Fibroblast of villous mesenchyme (primary cell): ENCODE measurements around the gene TMA7. TPM values are rescaled to one million over a fixed set of nuclear protein-coding genes. Genes with fewer than 3 reads are reported as not detected.

Experiments used
- DNase-seq: peaks from one replicate; pipeline ENCODE4 v3.0.0-alpha.2; 2010; ENCODE audit warnings: low read depth
- H3K4me3 ChIP-seq: 2 replicates; pipeline ENCODE4 v1.5.1; 2011; ENCODE audit warnings: low read depth, mild to moderate bottlenecking, low read length
- total RNA-seq: library from RNA; depleted of rRNA; stranded (reverse); fragments of >200 nt; gene quantifications from 2 replicates; pipeline ENCODE4 v1.2.3, GENCODE V29; 2012
- TF ChIP-seq, protein P1 (sequence below): IDR thresholded peaks from 2 replicates; pipeline ENCODE4 v1.5.1; 2012; ENCODE audit warnings: low read depth, mild to moderate bottlenecking, low read length; ENCODE audit not compliant: insufficient read depth

The TMA7 gene
- total RNA-seq, 1 donor: 216 TPM

DNA sequence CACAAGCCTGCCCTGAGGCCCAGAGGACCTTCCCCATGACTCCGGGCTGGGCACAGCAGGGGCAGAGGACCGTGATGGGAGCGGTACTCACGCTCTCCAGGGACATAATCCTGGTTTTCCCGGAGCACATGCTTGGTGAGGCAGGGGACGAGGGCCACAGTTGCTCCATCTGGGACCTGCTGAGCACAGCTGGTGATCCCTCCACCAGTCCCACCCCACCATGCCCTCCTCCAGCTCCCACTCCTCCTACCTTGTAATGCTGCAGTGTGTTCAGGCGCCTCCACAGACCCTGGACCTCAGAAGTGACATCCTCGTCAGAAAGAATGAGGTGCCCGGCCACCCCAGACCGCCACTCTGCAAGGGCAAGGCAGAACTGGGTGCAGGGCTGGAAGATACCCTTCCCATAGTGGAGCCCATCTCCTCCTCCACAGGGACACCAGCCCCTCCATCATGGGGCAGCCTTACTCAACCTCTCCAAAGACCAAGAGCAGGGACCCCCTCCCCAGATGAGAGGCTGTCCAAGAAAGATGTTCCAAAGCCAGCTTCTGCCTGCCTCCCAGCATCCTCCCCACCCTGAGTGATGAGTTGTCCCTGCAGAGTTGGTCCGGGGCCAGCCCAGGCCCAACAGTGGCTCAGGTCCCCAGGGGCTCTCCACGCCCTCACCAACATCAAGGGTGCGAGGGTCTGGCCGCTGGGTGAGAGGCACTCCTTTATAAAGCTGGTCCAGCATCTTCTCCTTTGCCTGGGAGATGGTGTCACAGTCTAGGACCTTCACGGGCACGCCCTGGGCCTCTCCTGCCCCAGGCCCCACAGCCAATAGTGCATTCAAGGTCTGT is 29.6 kb upstream of the TMA7 start:
- no peak for DNase-seq
- H3K4me3 ChIP-seq: no peak overlapping the region
- TF ChIP-seq, protein P1, sequence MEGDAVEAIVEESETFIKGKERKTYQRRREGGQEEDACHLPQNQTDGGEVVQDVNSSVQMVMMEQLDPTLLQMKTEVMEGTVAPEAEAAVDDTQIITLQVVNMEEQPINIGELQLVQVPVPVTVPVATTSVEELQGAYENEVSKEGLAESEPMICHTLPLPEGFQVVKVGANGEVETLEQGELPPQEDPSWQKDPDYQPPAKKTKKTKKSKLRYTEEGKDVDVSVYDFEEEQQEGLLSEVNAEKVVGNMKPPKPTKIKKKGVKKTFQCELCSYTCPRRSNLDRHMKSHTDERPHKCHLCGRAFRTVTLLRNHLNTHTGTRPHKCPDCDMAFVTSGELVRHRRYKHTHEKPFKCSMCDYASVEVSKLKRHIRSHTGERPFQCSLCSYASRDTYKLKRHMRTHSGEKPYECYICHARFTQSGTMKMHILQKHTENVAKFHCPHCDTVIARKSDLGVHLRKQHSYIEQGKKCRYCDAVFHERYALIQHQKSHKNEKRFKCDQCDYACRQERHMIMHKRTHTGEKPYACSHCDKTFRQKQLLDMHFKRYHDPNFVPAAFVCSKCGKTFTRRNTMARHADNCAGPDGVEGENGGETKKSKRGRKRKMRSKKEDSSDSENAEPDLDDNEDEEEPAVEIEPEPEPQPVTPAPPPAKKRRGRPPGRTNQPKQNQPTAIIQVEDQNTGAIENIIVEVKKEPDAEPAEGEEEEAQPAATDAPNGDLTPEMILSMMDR: no peak

DNA sequence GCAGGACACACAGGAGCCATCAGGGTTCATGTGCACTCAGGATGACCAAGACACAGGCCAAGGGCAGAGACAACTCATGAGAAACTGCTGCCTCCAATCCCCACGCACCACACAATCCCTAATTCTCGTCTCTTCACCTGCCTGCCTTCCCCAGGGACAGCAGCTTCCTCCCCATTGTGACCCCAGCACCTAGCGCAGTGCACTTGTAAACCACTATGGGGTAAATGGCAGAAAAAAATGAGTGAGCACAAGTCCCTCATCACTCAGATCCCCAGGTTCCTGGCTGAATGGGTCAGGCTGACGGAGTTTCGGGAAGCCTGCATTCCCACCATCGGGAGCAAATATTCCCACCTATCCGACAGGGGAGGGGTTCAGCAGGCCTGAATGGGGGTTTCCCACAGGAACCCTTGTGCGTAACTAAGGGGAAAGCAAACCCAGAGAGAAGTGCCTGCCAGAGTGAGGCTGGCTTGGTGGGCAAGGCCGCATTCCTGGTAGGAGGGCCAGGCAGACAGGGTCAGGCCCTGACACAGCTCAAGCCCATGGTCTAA is 28.9 kb upstream of the TMA7 start:
- TF ChIP-seq, protein P1: no peak
- no peak for DNase-seq
- no peak overlapping the region for H3K4me3 ChIP-seq

DNA sequence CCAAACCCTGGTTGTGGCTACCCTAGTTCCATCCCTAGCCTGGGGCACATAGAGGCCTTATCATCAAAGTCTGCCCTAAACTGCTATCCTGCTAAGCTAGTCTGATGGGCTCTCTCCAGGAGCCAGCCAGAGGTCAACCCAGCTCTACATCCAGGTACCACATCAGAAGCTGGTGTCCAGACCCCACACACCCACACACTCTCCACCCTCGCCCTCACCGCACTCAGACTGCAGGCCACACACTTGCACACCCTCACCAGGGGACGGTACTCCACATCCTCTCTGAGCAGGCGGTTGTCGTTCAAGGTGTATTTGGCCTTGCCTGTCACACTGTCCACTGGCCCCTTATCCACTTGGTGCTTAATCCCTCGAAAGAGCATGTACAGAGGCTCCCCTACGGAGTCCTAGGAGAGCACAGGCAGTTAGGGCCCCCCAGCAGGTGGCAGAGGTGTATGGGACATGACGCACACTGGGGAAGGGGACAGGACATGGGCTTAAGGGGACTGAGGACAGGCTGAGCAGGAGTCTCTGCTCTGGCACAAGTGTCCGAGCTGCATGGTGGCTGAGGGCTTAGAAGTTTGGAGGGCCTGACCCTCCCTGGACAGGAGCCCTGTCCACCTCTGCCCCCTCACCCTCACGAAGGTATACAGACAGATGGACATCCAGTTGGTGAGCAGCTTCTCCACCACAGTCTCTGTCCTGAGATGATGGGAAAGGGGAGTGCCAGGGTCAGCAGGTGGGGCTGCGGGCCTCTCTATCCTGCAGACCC is 28.3 kb upstream of the TMA7 start:
- no peak for DNase-seq
- H3K4me3 ChIP-seq: no peak overlapping the region
- TF ChIP-seq, protein P1: no peak

DNA sequence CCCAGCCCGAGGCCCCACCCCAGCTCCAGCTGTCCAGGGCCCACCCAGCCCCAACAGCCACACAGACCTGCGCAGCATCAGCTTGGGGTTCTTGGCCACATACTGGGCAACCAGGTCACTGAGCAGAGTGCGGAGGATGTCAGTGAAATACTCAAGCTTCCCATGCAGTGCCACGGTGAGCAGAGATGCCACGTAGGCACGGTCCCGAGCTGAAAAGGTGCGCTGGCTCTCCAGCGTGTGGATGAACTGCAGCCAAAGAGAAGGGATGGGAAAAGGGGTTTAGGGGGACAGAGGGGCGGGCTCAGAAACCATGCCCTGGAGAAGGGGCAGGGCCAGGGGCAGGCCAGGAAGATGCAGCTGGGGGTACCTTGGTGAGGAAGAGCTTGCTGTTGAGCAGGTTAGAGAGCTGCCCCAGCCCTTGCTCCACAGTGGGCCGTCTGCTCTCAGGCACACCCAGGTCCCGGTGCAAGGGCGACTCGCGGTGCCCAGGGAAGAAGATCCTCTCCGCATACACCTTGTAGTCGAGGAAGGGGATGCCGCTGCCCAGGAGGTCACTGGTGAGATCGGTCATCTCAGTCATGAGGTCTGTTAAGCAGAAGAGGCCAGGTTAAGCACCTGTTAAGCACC is 27.6 kb upstream of the TMA7 start:
- DNase-seq: no peak
- TF ChIP-seq, protein P1: no peak
- no peak overlapping the region for H3K4me3 ChIP-seq

DNA sequence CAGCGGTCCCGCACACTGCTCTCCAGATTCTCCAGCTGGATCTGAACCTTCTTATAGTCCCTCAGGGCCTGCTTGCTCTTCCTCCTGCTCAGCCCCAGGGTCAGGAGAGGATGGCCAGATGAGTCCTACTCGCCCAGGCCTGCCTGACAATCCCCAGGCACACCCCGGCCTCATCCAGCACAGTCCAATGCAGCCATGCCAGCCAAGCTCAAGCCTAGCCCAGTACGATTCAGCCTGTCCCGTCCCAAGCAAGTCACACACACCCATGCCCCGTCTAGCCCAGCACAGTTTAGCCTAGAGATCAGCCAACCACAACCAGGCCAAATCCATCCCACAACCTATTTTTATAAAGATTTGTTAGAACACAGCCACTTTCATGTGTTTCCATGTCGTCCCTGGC is 27.0 kb upstream of the TMA7 start:
- no peak for DNase-seq
- H3K4me3 ChIP-seq: no peak overlapping the region
- TF ChIP-seq, protein P1: no peak

DNA sequence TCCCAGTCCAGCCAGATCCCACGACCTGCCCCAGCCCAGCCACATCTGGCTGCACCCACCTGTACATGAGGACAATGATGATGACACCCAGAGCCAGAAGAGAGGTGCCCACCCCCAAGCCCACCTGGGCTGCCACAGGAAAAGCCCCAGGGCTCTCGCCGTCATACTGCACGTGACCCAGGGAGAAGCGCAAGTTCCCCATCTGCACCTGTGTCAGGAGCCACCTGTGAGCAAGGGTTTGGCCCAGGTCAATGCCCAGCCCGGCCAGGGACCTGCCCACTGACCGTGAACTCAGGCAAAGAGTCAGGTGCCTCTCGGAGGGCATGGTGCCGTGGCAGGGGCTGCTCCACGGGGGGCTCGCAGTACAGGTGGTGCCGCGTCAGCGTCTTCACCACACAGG is 26.4 kb upstream of the TMA7 start:
- no peak overlapping the region for H3K4me3 ChIP-seq
- DNase-seq: no peak
- TF ChIP-seq, protein P1: no peak
